PC-3 (cell line): ENCODE results near the gene UBE2R2. TPM values are rescaled to one million over a fixed set of nuclear protein-coding genes. Genes with fewer than 3 reads are reported as not detected.
"Not testable (repeated sequence)": the region's sequence is repeated elsewhere in the genome, so short reads cannot be mapped to it uniquely, and the experiment has no call there.

Experiments used
- ATAC-seq: fragments of 200-7000 bp; cut with Tn5 transposase; 2 replicates; pipeline ENCODE4 v1.9.1; 2020; ENCODE audit warnings: mild to moderate bottlenecking, moderate library complexity
- BruUV-seq: library from RNA; stranded (reverse); fragments of 400-500 nt; replicated peaks from 2 replicates; lab custom pipeline; 2021; lab: Mats Ljungman, UMichigan
- CTCF ChIA-PET: fragments of 300-600 bp; sonication (Branson Sonifier 250); formaldehyde crosslinking; loops from one replicate; lab custom pipeline; 2022; ENCODE audit warnings: antibody characterized with exemption; lab: Charles Lee
- POLR2A ChIA-PET: fragments of 300-600 bp; sonication (Branson Sonifier 250); formaldehyde crosslinking; loops from one replicate; lab custom pipeline; 2022; ENCODE audit warnings: antibody characterized with exemption; ENCODE audit not compliant: unreplicated experiment; lab: Charles Lee
- DNase-seq: peaks from one replicate; pipeline ENCODE4 v3.0.0-alpha.2; 2015
- H2AFZ ChIP-seq: fragments of 300-600 bp; sonication (generic); 2 replicates; pipeline ENCODE4 v1.6.0; 2016; ENCODE audit warnings: antibody characterized with exemption, low read length
- H3F3A ChIP-seq: fragments of 300-600 bp; sonication (generic); one replicate; pipeline ENCODE4 v1.6.0; 2017; ENCODE audit warnings: antibody characterized with exemption, low read length, control low read depth, mild to moderate bottlenecking; ENCODE audit not compliant: unreplicated experiment
- H3K27ac ChIP-seq: fragments of 300-600 bp; sonication (generic); 2 replicates; pipeline ENCODE4 v1.5.1; 2016; ENCODE audit warnings: mild to moderate bottlenecking, low read length
- H3K27me3 ChIP-seq: fragments of 300-600 bp; sonication (generic); 2 replicates; pipeline ENCODE4 v1.6.1; 2016; ENCODE audit warnings: low read length, mixed read lengths
- H3K36me3 ChIP-seq: fragments of 300-600 bp; sonication (generic); 2 replicates; pipeline ENCODE4 v1.6.1; 2016; ENCODE audit warnings: low read depth, mixed run types, low read length, mixed read lengths
- H3K4me1 ChIP-seq: fragments of 300-600 bp; sonication (generic); 2 replicates; pipeline ENCODE4 v1.5.1; 2016; ENCODE audit warnings: low read length; ENCODE audit not compliant: insufficient read depth
- H3K4me2 ChIP-seq: fragments of 300-600 bp; sonication (generic); 2 replicates; pipeline ENCODE4 v1.6.0; 2016; ENCODE audit warnings: low read length
- H3K4me3 ChIP-seq: fragments of 300-600 bp; sonication (generic); 2 replicates; pipeline ENCODE4 v1.5.1; 2016; ENCODE audit warnings: mild to moderate bottlenecking, low read length, mixed read lengths
- H3K79me2 ChIP-seq: fragments of 300-600 bp; sonication (generic); 2 replicates; pipeline ENCODE4 v1.6.1; 2017; ENCODE audit warnings: low read length, mixed read lengths
- H3K9ac ChIP-seq: fragments of 300-600 bp; sonication (generic); 2 replicates; pipeline ENCODE4 v1.6.0; 2016; ENCODE audit warnings: mild to moderate bottlenecking, low read length
- H3K9me2 ChIP-seq: fragments of 300-600 bp; sonication (generic); replicated peaks from 2 replicates; pipeline ENCODE4 v1.6.1; 2016; ENCODE audit warnings: mixed run types, low read length, mixed read lengths
- H3K9me3 ChIP-seq: fragments of 300-600 bp; sonication (generic); 2 replicates; pipeline ENCODE4 v1.6.1; 2016; ENCODE audit warnings: low read length, mixed read lengths
- H4K20me1 ChIP-seq: fragments of 300-600 bp; sonication (generic); 2 replicates; pipeline ENCODE4 v1.6.1; 2016; ENCODE audit warnings: low read length, mixed read lengths
- EZH2 ChIP-seq: fragments of 300-600 bp; sonication (generic); IDR thresholded peaks from one replicate; pipeline ENCODE4 v1.6.1; 2017; ENCODE audit warnings: antibody characterized with exemption, mild to moderate bottlenecking, low read length; ENCODE audit not compliant: unreplicated experiment
- EZH2phosphoT487 ChIP-seq: fragments of 300-600 bp; sonication (generic); IDR thresholded peaks from 2 replicates; pipeline ENCODE4 v1.6.1; 2018; ENCODE audit warnings: mild to moderate bottlenecking, antibody characterized with exemption, low read length, borderline replicate concordance
- intact Hi-C: fragments of 100-400 bp; cut with micrococcal nuclease; formaldehyde crosslinking; loops from 2 replicates; pipeline ENCODE4 v1.9.0; 2023
- total RNA-seq: library from RNA; depleted of rRNA; stranded (reverse); fragments of >200 nt; gene quantifications from 2 replicates; pipeline ENCODE4 v1.2.3, GENCODE V29; 2014
- TF ChIP-seq, protein P1 (sequence below): fragments of 300-600 bp; sonication (generic); conservative IDR thresholded peaks from 2 replicates; pipeline ENCODE4 v1.5.1; 2017; ENCODE audit warnings: antibody characterized with exemption, low read depth, mild to moderate bottlenecking, low read length

UBE2R2 gene
- total RNA-seq, 1 experiment from 2014 or later, result 18.4 TPM

DNA sequence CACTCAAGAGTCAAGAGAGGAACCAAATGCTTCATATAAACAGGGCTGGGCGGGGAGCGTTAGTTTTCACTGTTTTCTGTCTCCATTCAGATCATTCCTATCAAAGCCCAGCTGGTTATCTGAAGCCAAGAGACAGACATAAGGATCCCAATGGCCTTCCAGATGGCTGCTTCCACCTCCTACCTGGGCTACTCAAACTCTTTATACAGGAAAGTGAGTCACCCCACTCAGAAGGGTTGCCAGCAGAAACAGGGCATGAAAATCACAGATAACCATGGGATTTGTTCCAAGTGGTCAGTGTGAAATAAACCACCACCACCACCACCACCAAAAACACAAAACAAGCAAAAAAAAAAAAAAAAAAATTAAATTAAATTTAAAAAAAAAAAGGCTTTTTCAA is 16.1 kb upstream of the UBE2R2 start:
- BruUV-seq, result no TSS peak
- intact Hi-C loops, result no loop called here
- Histone ChIP-seq H3F3A (no peaks in the 10 kb centered on the region), H3K36me3 (peaks cover 26% of the 10 kb centered on the region), H3K4me3 (no peak overlapping the region), H3K27me3 (no peaks in the 10 kb centered on the region), H3K79me2 (no peaks in the 10 kb centered on the region), H3K4me1 (peaks cover 11% of the 10 kb centered on the region), H3K4me2 (no peak overlapping the region), H3K9ac (no peak overlapping the region), H2AFZ (no peak overlapping the region), H4K20me1 (no peaks in the 10 kb centered on the region), H3K9me3 (no peaks in the 10 kb centered on the region), H3K9me2 (no peaks in the 10 kb centered on the region), H3K27ac (no peak overlapping the region)
- DNase-seq (peak; percentile 58), ATAC-seq (peak; percentile 64)
- TF ChIP-seq EZH2phosphoT487 (no peak), EZH2 (no peak)
- TF ChIP-seq, protein P1, sequence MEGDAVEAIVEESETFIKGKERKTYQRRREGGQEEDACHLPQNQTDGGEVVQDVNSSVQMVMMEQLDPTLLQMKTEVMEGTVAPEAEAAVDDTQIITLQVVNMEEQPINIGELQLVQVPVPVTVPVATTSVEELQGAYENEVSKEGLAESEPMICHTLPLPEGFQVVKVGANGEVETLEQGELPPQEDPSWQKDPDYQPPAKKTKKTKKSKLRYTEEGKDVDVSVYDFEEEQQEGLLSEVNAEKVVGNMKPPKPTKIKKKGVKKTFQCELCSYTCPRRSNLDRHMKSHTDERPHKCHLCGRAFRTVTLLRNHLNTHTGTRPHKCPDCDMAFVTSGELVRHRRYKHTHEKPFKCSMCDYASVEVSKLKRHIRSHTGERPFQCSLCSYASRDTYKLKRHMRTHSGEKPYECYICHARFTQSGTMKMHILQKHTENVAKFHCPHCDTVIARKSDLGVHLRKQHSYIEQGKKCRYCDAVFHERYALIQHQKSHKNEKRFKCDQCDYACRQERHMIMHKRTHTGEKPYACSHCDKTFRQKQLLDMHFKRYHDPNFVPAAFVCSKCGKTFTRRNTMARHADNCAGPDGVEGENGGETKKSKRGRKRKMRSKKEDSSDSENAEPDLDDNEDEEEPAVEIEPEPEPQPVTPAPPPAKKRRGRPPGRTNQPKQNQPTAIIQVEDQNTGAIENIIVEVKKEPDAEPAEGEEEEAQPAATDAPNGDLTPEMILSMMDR, result no peak
- CTCF ChIA-PET, result no interaction called here
- POLR2A ChIA-PET, result interaction anchor here (0.7 kb wide), 1 partner anchor 17 kb away, joined by 10 read pairs; no protein-coding TSS in a partner anchor

DNA sequence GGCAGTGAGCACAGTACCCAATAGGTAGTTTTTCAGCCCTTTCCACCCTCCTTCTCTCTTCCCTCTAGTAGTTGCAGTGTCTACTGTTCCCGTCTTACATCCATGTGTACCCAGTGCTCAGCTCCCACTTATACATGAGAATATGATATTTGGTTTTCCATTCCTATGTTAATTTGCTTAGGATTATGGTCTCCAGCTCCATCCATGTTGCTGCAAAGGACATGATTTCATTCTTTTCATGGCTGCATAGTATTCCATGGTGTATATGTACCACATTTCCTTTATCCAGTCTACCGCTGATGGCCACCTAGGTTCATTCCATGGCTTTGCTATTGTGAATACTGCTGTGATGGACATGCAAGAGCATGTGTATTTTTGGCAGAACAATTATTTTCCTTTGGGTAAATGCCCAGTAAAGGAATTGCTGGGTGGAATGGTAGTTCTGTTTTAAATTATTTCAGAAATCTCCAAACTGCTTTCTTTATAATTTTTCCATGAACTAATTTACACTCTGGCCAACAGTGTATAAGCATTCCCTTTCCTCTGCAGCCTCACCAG is 14.9 kb upstream of the UBE2R2 start:
- H3K9me2 ChIP-seq, BruUV-seq, POLR2A ChIA-PET: not testable (repeated sequence)

DNA sequence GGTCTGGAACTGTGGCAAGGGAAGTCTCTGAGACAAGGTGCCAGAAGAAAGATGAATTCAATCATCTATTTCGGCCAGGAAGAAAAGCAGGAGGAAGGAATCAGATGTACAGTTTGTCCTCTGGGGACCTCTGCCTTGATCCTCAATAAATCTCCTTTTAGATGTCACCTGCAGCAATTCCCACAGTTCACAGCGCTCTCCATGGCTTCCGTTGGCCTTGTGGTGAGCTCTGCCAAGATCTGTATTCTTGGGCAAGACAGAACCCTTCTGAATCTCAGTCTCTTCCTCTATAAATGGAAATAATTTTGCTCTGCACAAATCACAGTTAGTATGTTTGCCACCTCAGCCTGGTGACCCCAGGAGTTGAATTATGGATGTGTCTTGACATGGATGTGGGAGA is 12.8 kb upstream of the UBE2R2 start:
- H4K20me1 ChIP-seq, H3K79me2 ChIP-seq, BruUV-seq, H3K4me3 ChIP-seq, H3K9me2 ChIP-seq, H3K4me2 ChIP-seq, H3K36me3 ChIP-seq, H3K9ac ChIP-seq, CTCF ChIA-PET, DNase-seq, POLR2A ChIA-PET, H3K9me3 ChIP-seq, ATAC-seq, H3K27ac ChIP-seq, H2AFZ ChIP-seq, H3F3A ChIP-seq, H3K27me3 ChIP-seq, intact Hi-C loops: not testable (repeated sequence)
- H3K4me1 ChIP-seq, result peaks cover 24% of the 10 kb centered on the region

More for the DNA sequence above, 14.9 kb upstream of the UBE2R2 start:
- H3K79me2 ChIP-seq, H4K20me1 ChIP-seq, H3K4me2 ChIP-seq, DNase-seq, H3K9me3 ChIP-seq, H2AFZ ChIP-seq, H3K9ac ChIP-seq, ATAC-seq, H3K4me3 ChIP-seq, CTCF ChIA-PET, intact Hi-C loops, H3K27me3 ChIP-seq, H3K27ac ChIP-seq, H3F3A ChIP-seq: not testable (repeated sequence)
- peaks cover 20% of the 10 kb centered on the region for H3K4me1 ChIP-seq
- peaks cover 19% of the 10 kb centered on the region for H3K36me3 ChIP-seq

DNA sequence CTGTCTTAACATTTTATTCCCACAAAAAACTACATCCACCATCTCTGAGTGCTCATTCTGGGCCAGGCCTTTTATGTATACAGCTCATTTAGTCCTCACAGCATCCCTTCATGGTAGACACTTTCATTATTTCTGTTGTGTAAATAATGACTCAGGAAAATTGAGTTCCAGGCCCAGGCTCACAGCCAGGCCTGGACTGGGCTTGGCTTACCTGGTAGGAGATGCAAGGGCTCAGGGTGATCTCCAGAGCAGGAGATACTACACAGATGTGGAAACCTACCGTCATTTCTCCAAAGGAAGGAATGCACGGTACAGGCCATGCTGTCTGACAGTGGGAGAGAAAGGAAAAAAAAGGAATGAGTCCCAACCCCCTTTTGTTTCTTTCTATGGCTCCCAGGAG is 9.8 kb upstream of the UBE2R2 start:
- H3K9me2 ChIP-seq, H4K20me1 ChIP-seq, H3K79me2 ChIP-seq, H3K9me3 ChIP-seq, H2AFZ ChIP-seq, H3K36me3 ChIP-seq, intact Hi-C loops, H3F3A ChIP-seq, H3K27me3 ChIP-seq, BruUV-seq, H3K4me3 ChIP-seq, H3K9ac ChIP-seq: not testable (repeated sequence)
- Histone ChIP-seq H3K4me2 (peak overlapping the region; percentile 50; the same call in 1 of the 2 replicates), H3K27ac (peak overlapping the region; percentile 81), H3K4me1 (peaks cover 13% of the 10 kb centered on the region)
- ChIA-PET CTCF (interaction anchor here (0.6 kb wide), 1 partner anchor 106 kb away, joined by 4 read pairs; no protein-coding TSS in a partner anchor), POLR2A (interaction anchor here (0.6 kb wide), 1 partner anchor 67 kb away, joined by 4 read pairs; no protein-coding TSS in a partner anchor)
- ATAC-seq, result peak; percentile 98
- DNase-seq, result peak; percentile 70

DNA sequence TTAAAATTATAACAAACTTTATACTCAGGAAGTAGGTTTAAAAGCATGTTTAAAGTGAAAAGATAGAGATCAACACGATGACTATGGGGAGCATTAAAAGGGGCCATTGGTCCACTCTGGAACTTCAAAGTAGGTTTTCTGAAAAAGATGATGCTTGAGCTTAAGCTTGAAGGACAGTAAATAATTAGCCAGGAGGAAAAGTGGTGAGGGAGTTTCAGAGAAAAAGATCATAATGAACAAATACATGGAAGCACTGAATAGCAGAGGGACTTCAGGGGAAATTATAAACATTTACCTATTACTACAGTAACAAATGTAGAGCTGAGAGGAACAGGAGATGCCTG is 8.0 kb upstream of the UBE2R2 start:
- H3K4me2 ChIP-seq, H3K9ac ChIP-seq, ATAC-seq, H2AFZ ChIP-seq, intact Hi-C loops, H3K27ac ChIP-seq, H3K79me2 ChIP-seq, H3K36me3 ChIP-seq, H3K27me3 ChIP-seq, H4K20me1 ChIP-seq, DNase-seq, H3K4me3 ChIP-seq, H3K9me3 ChIP-seq, POLR2A ChIA-PET, H3F3A ChIP-seq, BruUV-seq, CTCF ChIA-PET, H3K9me2 ChIP-seq: not testable (repeated sequence)
- peaks cover 16% of the 10 kb centered on the region for H3K4me1 ChIP-seq
